ENCODE measurements around the gene SLC13A4.

The SLC13A4 gene

DNA sequence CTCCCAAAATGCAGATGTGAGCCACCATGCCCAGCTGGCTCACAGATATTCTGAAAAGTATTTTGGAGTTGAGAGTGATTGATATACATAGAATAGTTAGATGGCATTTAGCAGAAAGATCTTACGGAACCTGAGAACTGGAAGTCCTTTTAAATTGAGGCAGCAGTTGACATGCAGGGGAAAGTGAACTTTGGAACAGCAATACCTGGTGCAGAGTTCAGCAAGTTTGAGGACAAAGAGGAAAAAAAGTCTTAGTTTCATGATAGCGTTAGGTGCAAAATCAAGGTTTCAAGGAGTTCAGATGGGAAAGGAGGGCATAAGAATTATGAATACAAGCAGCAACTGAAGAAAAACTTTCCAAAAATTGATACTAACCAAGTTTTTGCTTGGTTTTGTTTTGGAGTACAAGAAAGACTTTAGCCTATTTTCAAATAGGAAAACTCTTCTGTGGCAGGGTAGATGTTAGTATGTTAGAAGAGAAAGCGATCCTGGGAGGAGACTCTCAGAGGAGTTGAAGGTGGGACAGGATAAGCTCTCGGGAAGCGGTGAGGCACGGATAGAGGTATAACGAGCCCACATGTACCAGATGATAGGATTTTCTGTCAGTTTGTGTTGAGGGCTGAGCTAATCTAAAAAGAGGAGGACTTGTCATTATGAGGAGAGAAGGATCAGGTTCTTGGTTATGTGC is 93.7 kb downstream of the SLC13A4 start:
- Mint-ChIP-seq H3K36me3 (ENCODE audit: low read depth) (peaks cover 88% of the 10 kb centered on the region), H3K9me3 (no peaks in the 10 kb centered on the region), H3K27me3 (ENCODE audit: low read depth, poor library complexity) (no peaks in the 10 kb centered on the region), H3K4me1 (no peaks in the 10 kb centered on the region), H3K4me3 (no peak overlapping the region), H3K27ac (peak overlapping the region; percentile 22)
- TF ChIP-seq, protein P1, sequence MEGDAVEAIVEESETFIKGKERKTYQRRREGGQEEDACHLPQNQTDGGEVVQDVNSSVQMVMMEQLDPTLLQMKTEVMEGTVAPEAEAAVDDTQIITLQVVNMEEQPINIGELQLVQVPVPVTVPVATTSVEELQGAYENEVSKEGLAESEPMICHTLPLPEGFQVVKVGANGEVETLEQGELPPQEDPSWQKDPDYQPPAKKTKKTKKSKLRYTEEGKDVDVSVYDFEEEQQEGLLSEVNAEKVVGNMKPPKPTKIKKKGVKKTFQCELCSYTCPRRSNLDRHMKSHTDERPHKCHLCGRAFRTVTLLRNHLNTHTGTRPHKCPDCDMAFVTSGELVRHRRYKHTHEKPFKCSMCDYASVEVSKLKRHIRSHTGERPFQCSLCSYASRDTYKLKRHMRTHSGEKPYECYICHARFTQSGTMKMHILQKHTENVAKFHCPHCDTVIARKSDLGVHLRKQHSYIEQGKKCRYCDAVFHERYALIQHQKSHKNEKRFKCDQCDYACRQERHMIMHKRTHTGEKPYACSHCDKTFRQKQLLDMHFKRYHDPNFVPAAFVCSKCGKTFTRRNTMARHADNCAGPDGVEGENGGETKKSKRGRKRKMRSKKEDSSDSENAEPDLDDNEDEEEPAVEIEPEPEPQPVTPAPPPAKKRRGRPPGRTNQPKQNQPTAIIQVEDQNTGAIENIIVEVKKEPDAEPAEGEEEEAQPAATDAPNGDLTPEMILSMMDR (IDR thresholded peaks at IDR 0.05) = no peak
- DNase-seq = no peak

Measured in nephron progenitor cell (in vitro differentiated cells).